Measurements from ENCODE around the gene CHRNA3.

- TF ChIP-seq POLR2A (IDR thresholded peaks at IDR 0.05): no peak
- no peak for TF ChIP-seq CTCF (IDR thresholded peaks at IDR 0.05)
Measured at GRCh38 chr15:78597583-78597982, 23.2 kb downstream of the CHRNA3 start.

Measured in body of pancreas (tissue), 4 donors.